ENCODE results near the gene MREG. TPM values are rescaled to one million over a fixed set of nuclear protein-coding genes. Genes with fewer than 3 reads are reported as not detected.

The MREG gene
- total and polyA plus RNA-seq, 3 experiments from 2014 or later: 3.9 to 26.2 (median 25.4) TPM

DNA sequence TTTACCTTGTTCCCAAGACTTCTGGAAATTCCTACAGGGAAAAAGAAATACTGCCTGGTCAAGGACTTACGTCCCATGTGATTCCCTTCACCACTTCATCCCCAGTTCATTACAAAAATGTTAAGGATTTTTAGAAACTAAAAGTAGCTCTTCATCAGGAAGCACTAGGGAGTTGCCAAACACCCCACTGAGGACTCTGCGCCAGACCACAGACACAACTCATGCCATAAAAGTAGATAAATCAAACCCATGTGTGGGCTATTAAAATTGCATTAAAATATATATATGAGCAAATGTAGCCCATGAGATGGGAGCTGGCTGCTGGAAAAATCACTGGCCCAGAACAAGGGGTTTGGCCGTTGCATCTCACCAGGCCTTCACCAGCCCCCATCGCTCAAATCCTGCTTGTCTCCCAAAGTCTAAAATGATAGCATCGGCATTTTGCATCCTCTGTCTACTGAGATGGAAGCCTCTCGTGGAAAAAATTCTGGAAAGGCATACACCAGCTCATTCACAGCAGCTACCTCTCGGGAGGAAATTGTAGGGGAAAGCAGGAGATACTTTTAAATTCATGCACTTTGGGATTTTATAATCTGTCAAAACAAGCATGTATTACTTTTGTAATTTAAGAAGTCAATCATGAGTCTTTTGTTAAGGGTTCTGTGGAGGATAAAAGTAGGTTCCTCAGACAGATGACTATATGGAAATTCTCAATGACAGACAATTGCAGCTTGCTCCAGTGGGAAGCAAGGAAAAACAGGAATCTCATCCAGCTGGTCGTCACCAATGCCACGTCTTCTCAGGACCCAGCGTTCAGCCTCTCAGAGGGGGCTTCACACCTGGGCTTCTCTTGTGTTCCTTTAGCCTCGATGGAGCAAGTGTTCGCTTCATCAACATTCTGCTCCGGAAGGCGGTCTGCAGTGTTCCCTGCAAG lies 113.9 kb downstream of the MREG start:
- H3K9me3 ChIP-seq (ENCODE audit: low read length): no peaks in the 10 kb centered on the region
- CTCF ChIA-PET: interaction anchor here (1.1 kb wide), 1 partner anchor 10 kb away, joined by 3 read pairs; no protein-coding TSS in a partner anchor
- H3K27me3 ChIP-seq (ENCODE audit: insufficient read depth, low read length, poor library complexity, severe bottlenecking): no peaks in the 10 kb centered on the region
- Mint-ChIP-seq H3K27ac (no peak overlapping the region), H3K36me3 (no peaks in the 10 kb centered on the region), H3K4me3 (no peak overlapping the region), H3K9me3 (no peaks in the 10 kb centered on the region), H3K4me1 (peaks cover 0 to 4% (median 3%) of the 10 kb centered on the region in 3 donors), H3K27me3 (peaks cover 10 to 29% of the 10 kb centered on the region in 2 donors)
- H3K27ac ChIP-seq (ENCODE audit: low read depth, low read length): no peak overlapping the region
- no peak for DNase-seq
- no peak overlapping the region for H3K4me3 ChIP-seq (ENCODE audit: low read length)
- POLR2A ChIA-PET: no interaction called here
- no peaks in the 10 kb centered on the region for H3K36me3 ChIP-seq (ENCODE audit: insufficient read depth, low read length)
- H3K4me1 ChIP-seq (ENCODE audit: insufficient read depth, low read length): no peaks in the 10 kb centered on the region

DNA sequence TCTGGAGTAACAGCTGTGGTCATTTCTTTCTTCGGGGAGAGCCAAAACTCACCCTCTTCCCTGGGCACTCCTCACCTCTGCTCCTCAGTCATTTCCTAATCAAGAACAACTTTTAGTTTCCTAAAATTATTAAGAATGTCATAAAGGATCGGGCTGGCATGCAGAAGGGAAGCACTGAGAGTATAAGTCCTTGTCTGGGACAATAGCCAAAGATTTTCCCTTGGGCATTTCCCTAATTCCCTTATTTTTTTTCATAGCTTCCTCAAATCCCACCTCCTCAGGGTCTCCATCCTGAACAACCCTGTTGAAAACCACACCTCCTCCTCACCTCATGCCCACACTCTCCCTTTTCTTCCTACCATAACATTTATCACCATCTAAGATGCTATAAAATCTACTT lies 115.0 kb downstream of the MREG start:
- Histone ChIP-seq H3K4me1 (ENCODE audit: insufficient read depth, low read length) (no peaks in the 10 kb centered on the region), H3K9me3 (ENCODE audit: low read length) (no peaks in the 10 kb centered on the region), H3K4me3 (ENCODE audit: low read length) (no peak overlapping the region), H3K27ac (ENCODE audit: low read depth, low read length) (no peak overlapping the region), H3K27me3 (ENCODE audit: insufficient read depth, low read length, poor library complexity, severe bottlenecking) (no peaks in the 10 kb centered on the region), H3K36me3 (ENCODE audit: insufficient read depth, low read length) (no peaks in the 10 kb centered on the region)
- Mint-ChIP-seq H3K36me3 (no peaks in the 10 kb centered on the region), H3K4me3 (no peak overlapping the region), H3K27me3 (peaks cover 7 to 23% of the 10 kb centered on the region in 2 donors), H3K27ac (no peak overlapping the region), H3K9me3 (no peaks in the 10 kb centered on the region), H3K4me1 (peaks cover 0 to 4% (median 3%) of the 10 kb centered on the region in 3 donors)
- ChIA-PET CTCF (no interaction called here), POLR2A (no interaction called here)
- DNase-seq: no peak

DNA sequence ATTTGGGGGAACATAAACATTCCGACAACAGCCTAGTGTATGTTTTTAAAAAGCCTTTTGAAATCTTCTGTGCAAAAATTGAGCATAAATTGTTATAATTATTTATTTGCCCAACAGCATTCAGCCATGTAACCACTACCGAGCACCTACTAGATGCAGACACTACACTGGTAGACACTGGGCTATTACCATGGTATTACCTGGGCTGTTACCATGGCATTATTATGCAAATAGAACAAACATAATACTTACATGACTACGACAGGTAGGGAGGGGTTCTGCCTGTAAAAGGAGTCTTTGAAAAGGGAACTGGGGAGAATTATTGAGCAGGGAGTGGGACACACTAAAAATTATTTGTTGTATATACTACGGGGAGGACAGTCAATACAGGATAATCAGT lies 116.4 kb downstream of the MREG start:
- Mint-ChIP-seq H3K27me3 (peaks cover 6 to 23% of the 10 kb centered on the region in 2 donors), H3K9me3 (no peaks in the 10 kb centered on the region), H3K36me3 (no peaks in the 10 kb centered on the region), H3K27ac (no peak overlapping the region), H3K4me3 (no peak overlapping the region), H3K4me1 (peaks cover 0 to 4% (median 3%) of the 10 kb centered on the region in 3 donors)
- Histone ChIP-seq H3K4me3 (ENCODE audit: low read length) (no peak overlapping the region), H3K27ac (ENCODE audit: low read depth, low read length) (no peak overlapping the region), H3K27me3 (ENCODE audit: insufficient read depth, low read length, poor library complexity, severe bottlenecking) (no peaks in the 10 kb centered on the region), H3K4me1 (ENCODE audit: insufficient read depth, low read length) (no peaks in the 10 kb centered on the region), H3K36me3 (ENCODE audit: insufficient read depth, low read length) (no peaks in the 10 kb centered on the region), H3K9me3 (ENCODE audit: low read length) (no peaks in the 10 kb centered on the region)
- ChIA-PET CTCF (no interaction called here), POLR2A (no interaction called here)
- no peak for DNase-seq

DNA sequence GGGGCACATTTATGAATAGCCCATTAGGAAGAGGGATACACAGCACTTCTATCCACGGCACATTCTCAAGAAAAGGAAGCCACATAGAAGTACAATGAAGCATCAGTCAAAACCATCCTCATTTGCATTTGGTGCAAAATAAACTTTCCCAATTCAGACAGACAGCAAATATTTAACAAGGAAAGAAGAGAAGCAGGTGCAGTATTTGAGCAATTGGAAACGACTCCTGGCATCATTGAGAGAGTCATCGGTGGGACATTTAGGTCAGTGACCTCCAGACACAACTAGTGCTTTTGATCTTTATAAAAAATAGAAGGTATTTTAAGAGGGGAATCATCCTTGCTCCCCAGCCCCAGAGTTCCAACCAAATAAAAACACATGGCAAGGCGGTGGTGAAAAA lies 118.0 kb downstream of the MREG start:
- POLR2A ChIA-PET: no interaction called here
- CTCF ChIA-PET: no interaction called here

More for the DNA sequence above, 118.0 kb downstream of the MREG start:
- no peak overlapping the region for H3K4me3 Mint-ChIP-seq
- H3K27me3 Mint-ChIP-seq: peaks cover 0 to 23% of the 10 kb centered on the region in 2 donors
- no peaks in the 10 kb centered on the region for H3K36me3 ChIP-seq (ENCODE audit: insufficient read depth, low read length)
- H3K9me3 Mint-ChIP-seq: no peaks in the 10 kb centered on the region
- no peak overlapping the region for H3K27ac ChIP-seq (ENCODE audit: low read depth, low read length)
- no peak overlapping the region for H3K4me3 ChIP-seq (ENCODE audit: low read length)
- DNase-seq: no peak
- no peaks in the 10 kb centered on the region for H3K4me1 ChIP-seq (ENCODE audit: insufficient read depth, low read length)
- no peaks in the 10 kb centered on the region for H3K27me3 ChIP-seq (ENCODE audit: insufficient read depth, low read length, poor library complexity, severe bottlenecking)
- H3K4me1 Mint-ChIP-seq: no peaks in the 10 kb centered on the region
- H3K9me3 ChIP-seq (ENCODE audit: low read length): no peaks in the 10 kb centered on the region
- no peak overlapping the region for H3K27ac Mint-ChIP-seq
- H3K36me3 Mint-ChIP-seq: no peaks in the 10 kb centered on the region

Other genes starting within 250 kb of the MREG start
- 10 to 100 TPM; 10.5 to 12.6 TPM for gene PECR, start 68.3 kb upstream of the MREG start, total RNA-seq
- gene PECR, start 68.3 kb upstream of the MREG start, polyA plus RNA-seq: 24.4 TPM
- gene TMEM169, start 68.4 kb upstream of the MREG start, total RNA-seq: under 1 TPM; 0.63 to 0.73 TPM
- 1.1 TPM for gene TMEM169, start 68.4 kb upstream of the MREG start, polyA plus RNA-seq
- gene XRCC5, start 95.8 kb upstream of the MREG start, total RNA-seq: 100 to 1,000 TPM; 612 to 643 TPM
- 306 TPM for gene XRCC5, start 95.8 kb upstream of the MREG start, polyA plus RNA-seq

Data from CD8-positive, alpha-beta memory T cell (primary cell).